CD4-positive, alpha-beta T cell treated with Interleukin-15 for 4 hours (primary cell): ENCODE measurements around the gene CDC34.
"Not testable (repeated sequence)": the region's sequence is repeated elsewhere in the genome, so short reads cannot be mapped to it uniquely, and the experiment has no call there.

ENCODE experiments used
- DNase-seq: peaks from one replicate; pipeline ENCODE4 v3.0.0-alpha.2; 2020; ENCODE audit warnings: low spot score

Gene CDC34

DNA sequence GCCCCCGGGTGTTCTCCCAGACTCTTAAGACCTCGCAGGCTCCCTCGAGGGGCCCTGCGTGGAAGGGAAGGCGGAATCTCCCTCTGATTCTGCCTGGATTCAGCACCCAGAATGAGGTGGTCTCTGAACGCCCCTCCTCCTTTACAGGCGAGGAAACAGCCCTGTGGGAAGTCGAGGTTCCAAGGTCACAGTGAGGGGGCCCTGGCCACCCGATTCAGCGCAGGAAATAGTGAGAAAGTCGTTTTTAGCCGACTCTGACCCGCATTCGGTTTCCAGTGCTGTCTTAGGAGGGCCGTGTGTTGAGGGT is 41.9 kb downstream of the CDC34 start:
- DNase-seq = no peak

DNA sequence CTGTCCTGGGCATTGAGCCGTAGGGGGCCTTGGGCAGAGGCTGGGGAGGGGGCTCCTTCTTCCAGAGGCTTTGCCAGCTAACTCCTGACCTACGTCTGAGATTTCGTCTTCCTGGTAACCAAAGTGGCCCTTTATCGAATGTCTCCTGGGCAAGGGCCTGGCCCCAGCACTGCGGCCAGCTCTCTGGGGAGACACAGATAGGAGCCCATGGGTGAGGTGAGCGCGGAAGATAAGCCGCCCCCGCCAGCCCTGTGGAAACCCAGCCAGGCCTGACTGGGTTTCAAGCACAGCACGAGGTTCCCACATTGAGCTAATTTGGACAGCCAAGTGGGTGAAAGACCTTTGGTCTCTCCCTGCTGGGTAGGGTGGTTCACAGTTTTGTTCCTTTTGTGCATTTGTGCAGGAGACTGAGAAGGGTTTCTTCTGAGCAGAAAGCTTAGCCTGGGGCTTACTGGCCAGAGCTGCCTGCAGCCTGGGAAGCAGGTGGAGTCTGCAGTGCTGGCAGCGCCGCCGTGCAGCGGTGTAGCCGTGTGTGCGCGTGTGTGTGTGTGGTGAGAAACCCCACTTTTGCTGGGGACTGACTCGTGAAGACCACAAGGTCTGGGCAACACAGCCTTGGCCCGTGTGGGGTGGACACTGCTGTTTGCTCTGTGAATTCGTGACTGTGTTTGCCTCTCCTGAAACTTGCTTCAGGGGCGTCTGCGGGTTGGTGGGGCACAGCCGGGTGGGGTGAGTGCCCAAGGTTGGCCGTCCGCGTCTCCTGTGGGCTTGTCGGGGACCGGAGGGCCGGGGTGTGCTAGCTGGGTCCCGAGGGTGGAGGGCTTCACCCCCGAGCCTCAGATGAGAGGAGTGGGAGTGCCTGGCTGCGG is 43.3 kb downstream of the CDC34 start:
- DNase-seq = no peak

DNA sequence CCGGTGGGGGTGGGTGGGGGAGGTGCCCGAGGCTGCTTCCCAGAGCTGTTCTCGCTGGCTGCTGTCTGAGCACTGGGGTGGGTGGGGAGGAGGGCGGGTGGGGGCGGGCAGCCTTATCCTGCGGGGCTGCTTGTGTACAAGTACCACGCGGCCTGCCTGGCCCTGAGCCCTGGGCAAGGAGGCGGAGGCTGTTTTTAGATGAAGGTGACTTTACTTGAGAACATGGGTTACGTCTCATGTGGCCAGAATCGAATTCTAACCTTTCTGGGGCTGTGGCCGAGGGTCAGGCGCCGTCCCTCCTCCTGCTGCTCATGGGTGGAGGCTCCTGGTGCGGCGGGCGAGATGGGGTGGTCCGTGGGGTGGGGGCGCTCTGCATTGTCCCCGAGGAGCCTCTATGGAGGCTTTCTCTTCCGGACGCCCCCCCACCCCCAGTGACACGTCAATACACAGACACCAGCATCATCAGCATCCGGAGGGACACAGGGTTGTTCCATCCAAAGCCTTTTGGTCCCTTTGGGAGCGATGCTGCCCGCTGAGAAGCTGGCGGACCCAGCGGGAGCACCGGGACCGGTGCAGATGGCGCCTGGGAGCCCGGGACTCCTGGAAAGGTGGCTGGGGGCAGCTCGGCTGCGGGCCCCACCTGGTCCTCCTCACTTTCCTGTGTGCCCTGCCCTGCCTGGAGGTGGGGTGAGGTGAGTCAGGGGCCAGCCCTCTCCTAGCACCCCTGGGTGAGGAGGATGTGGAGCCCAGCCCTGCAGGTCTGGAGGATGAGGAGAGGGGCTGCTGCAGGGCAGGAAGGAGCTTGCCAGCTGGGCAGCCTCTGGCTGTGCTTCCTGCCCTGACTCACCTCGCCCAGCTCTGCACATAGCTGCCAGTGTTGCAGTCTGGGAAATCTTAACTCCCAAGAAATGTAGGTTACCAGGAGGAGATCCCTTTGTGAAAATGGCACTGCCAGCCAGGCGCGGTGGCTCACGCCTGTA is 44.3 kb downstream of the CDC34 start:
- DNase-seq = no peak

DNA sequence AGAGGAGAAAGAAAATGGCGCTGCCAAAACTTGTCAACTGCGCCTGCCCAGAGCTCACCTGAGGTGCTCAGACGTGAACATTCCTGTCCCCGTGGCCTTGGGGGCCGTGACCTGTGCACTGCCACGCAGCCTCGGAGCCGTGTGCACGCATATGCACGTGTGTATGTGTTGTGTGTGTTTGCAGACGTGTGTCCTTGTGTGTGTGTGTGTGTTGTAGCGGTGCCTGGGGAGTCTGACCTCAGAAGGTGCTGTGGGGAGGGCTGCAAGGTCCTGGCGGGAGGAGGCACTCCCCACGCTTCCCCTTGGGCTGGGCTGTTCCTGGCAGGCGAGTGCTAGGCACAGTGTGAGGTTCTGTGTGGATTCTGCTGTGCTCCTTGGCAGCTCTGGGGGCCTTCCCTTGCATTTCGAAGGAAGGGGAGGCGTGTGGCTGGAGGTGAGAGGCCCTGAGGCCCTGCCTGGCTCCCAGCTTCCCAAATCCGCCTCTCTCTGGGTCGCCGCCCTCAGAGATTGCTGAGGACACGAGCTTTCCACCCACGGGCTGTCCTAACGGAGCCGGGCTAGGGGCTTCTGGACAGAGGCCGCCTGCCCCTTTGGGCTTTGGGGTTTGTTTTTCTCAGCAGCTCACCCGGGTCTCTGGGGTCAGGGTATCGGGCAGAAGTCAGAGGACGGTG is 45.3 kb downstream of the CDC34 start:
- no peak for DNase-seq

DNA sequence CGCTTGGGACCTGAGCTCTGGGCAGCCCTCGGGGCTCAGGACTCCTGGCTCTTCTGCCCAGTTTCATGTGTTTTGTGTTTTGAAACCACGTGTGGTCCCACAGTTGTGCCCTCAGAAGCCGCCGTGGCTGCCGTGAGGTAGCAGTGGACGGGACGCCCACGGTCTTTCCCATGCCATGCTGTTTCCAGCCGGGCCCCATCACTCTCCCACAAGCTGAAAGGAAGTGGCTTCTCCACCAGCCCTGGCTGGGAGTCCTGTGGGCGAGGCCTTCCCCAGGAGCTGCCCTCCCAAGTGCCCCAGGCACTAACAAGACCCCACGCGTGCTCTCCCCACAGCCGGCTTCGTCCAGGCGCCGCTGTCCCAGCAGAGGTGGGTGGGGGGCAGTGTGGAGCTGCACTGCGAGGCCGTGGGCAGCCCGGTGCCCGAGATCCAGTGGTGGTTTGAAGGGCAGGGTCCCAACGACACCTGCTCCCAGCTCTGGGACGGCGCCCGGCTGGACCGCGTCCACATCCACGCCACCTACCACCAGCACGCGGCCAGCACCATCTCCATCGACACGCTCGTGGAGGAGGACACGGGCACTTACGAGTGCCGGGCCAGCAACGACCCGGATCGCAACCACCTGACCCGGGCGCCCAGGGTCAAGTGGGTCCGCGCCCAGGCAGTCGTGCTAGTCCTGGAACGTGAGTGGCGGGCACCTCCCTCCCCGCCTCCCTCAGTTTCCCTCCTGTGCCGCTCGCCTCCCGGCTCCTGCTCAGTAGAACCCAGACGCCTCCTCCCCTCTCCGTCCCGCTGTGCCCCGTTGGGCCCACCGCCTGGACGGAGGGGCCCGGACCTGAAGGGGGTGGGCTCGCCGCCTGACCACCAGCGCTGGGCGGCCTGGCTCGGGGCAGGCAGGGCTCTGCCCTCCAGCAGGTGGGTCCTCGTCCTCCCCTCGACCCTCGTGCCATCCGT is 46.2 kb downstream of the CDC34 start:
- DNase-seq = no peak

DNA sequence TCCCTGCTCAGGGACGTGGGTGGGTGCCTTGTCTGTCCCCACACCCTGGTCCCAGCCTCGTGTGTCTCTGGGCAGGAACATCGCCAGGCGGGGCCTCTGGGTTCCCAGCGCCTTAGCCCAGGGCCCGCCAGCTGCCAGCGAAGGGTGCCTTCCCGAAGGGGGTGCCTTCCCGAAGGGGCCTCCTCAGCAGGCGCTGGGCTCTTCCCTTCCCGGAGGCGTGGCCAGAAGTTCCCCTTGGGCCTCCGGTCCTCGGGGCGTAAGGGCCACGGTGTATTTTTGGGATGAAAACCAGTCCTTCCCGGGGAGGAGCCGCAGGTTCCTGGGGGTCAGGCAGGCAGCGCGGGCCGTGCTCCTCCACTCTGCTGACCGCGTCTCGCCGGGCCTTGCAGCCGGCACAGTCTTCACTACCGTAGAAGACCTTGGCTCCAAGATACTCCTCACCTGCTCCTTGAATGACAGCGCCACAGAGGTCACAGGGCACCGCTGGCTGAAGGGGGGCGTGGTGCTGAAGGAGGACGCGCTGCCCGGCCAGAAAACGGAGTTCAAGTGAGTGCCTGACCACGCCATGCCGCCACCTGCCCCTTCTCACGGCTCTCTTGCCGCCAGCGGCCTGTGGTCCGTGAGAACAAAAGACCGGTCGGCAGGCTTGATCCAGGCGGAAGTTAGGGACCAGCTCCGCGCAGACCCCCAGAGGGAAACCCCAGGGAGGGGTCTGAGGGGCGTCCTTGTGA is 47.7 kb downstream of the CDC34 start:
- DNase-seq = no peak

DNA sequence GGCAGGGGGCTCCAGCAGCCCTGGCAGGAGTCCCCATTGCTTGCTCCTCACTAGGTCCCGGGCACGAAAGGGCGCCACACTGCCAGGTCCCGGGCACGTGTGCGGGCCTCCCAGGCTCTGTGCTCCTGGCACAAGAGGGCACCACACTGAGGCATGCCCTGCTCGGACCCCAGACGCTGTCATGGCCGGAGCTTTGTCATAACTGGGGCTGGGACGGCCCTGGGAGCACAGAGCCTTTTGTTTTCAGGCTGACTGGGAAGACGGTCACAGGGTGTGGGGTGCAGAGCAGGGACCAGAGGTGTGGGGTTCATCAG is 48.2 kb downstream of the CDC34 start:
- no peak for DNase-seq

DNA sequence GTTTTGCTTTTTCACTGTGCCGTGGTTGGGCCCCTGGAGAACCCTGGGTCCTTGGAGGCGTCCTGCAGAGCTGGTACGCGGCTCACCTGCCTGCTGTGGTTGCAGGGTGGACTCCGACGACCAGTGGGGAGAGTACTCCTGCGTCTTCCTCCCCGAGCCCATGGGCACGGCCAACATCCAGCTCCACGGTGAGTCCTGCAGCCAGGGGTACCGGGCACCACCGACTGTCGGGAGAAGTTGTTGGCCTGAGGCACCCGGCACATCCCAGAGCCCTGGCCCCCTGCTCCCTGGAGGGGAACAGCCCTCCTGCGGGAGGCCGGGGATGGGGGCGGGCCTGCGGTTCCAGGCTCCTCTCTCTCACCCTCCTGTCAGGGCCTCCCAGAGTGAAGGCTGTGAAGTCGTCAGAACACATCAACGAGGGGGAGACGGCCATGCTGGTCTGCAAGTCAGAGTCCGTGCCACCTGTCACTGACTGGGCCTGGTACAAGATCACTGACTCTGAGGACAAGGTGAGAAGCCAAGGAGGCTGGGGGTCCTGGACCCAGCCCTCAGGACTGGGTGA is 48.8 kb downstream of the CDC34 start:
- no peak for DNase-seq

DNA sequence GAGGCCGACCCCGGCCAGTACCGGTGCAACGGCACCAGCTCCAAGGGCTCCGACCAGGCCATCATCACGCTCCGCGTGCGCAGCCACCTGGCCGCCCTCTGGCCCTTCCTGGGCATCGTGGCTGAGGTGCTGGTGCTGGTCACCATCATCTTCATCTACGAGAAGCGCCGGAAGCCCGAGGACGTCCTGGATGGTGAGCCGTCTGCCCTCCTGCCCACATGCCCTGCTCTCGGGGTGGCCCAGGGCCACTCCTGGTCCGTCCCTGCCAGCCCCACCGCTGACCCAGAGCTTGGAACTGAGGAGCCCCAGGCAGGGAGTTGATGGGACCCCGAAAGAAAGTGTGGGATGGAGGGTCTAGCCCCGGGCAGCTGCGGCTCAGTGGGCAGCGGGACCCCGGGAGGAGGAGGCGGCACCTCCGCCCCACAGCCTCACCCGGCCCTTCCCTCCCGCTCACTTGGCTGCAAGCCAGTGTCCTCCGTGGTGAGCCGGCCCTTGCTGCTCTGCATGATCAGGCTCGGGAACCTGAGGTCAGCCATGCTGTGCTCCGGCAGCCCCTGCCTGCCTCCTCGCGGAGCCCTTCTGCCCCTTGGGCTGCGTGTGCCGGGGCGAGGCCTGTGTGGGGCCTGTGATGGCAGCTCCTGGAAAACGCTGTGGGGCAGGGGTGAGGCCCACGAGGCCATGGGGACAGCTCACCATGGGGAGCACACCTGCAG is 50.0 kb downstream of the CDC34 start:
- no peak for DNase-seq

DNA sequence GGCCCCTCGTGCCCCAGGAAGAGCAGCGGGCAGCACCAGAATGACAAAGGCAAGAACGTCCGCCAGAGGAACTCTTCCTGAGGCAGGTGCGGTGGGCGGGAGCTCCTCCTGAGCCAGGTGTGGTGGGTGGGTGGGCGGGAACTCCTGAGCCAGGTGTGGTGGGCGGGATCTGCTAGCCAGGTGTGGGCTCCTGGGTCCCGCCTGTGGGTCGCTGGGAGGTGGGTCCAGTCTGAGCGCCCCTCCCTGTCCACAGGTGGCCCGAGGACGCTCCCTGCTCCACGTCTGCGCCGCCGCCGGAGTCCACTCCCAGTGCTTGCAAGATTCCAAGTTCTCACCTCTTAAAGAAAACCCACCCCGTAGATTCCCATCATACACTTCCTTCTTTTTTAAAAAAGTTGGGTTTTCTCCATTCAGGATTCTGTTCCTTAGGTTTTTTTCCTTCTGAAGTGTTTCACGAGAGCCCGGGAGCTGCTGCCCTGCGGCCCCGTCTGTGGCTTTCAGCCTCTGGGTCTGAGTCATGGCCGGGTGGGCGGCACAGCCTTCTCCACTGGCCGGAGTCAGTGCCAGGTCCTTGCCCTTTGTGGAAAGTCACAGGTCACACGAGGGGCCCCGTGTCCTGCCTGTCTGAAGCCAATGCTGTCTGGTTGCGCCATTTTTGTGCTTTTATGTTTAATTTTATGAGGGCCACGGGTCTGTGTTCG is 51.1 kb downstream of the CDC34 start:
- no peak for DNase-seq

DNA sequence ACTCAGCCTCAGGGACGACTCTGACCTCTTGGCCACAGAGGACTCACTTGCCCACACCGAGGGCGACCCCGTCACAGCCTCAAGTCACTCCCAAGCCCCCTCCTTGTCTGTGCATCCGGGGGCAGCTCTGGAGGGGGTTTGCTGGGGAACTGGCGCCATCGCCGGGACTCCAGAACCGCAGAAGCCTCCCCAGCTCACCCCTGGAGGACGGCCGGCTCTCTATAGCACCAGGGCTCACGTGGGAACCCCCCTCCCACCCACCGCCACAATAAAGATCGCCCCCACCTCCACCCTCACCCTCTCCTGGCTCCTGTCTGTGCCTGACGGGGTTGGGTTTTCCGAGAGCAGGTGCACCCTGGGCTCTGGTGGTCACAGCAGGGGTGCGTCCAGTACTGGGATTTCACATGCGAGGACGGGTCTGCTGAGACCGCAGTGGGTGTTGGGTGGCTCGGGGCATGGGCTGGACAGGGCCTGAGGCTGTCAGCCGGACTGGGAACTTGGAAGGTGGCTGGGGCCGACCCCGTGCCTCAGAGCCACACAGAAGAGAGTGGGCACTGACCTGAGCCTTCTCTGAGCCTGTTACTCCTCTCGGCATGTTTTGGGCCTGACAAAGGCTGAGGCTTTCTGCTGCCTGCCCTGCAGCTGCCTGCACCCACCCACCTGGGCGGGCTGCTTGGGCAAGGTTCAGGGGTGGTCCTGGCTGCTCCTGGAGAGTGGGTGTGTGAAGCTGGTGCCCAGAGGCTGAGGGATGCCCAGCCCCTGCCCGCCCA is 51.8 kb downstream of the CDC34 start:
- DNase-seq = no peak

DNA sequence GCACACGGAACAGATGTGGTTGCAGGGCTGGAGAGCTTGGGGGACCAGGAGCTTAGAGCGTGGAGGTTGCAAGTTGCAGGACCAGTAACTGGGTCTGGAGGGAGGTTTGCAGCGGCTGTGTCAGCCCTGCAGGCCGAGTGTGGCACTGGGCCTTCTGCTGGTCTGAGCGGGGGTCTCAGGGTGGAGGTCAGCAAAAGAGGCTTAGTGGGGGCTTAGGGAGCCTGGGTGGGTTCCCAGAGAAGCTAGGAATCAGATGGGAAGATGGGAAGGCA is 52.3 kb downstream of the CDC34 start:
- no peak for DNase-seq

DNA sequence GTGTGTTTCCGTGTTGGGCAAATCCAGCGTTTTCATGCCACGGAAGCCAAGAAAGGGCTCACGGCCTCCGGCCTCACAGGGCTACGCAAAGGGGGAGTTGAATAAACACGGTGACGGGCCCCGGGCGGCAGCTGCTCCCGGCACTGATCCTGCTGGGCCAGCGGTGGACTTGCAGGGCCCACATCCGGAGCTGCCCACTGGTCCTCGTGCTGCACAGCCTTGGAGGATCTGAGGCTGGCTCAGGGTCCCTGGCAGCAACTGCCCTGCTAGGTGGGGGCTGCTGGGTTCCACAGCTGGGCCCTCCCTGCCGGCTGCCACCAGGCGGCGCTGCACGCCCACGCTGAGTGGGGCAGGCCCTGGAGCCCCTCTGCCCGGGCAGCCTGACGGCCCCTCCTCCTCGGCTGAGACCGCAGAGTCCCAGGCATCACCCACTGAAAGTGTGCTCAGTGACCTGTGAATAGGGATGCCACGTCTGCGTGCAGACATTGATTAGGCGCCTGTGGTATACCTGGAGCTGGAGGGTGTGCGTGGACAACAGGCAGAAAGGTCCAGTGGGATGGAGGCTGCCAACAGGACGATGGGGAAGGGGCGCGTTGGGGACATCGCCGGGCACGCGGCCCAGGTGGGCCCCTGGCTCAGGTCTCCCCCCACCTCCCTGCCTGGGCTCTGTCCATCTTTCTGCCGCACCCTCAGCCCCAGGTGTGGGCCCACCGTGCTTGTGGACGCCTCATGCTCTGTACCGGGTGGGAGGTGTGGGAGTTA is 52.9 kb downstream of the CDC34 start:
- DNase-seq = peak; percentile 67

DNA sequence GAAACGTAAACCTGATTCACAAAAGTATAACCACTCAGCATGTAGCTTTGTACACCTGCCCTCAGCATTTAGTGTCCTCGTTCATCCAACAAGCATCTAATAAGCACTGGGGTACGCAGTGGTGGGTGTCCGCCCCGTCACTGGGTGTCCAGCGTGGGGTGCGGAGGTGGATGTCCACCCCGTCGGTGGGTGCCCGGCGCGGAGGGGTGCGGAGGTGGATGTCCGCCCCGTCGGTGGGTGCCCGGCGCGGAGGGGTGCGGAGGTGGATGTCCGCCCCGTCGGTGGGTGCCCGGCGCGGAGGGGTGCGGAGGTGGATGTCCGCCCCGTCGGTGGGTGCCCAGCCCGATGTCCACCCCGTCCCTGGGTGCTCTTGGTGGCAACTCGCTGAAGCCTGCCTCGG is 53.6 kb downstream of the CDC34 start:
- not testable (repeated sequence) for DNase-seq

DNA sequence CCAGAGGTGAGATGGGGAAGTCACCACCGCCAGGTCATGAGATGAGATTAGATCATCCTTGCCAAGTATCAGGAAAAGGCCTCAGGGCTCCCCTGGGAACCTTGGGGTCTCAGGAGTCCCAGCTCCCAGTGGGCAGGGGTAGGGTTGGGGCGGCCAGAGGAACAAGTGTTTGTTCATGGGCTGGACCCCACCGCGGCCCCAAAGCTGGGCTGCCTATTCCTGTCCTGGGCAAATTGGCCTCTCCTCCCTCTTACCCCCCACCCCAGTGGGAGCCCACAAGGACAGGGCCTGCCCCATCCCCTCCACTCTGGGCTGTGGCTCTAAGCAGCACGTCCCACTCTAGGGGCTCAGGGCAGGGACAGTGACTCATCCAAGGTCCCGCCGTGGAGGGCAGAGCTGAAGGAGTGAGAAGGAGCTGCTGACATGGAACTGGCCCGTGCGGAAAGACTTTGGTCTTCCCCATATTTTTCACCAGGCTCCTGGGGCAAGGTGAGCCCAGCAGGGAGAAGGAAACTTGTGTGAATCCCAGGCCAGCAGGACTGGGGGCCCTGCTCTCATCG is 54.1 kb downstream of the CDC34 start:
- no peak for DNase-seq

DNA sequence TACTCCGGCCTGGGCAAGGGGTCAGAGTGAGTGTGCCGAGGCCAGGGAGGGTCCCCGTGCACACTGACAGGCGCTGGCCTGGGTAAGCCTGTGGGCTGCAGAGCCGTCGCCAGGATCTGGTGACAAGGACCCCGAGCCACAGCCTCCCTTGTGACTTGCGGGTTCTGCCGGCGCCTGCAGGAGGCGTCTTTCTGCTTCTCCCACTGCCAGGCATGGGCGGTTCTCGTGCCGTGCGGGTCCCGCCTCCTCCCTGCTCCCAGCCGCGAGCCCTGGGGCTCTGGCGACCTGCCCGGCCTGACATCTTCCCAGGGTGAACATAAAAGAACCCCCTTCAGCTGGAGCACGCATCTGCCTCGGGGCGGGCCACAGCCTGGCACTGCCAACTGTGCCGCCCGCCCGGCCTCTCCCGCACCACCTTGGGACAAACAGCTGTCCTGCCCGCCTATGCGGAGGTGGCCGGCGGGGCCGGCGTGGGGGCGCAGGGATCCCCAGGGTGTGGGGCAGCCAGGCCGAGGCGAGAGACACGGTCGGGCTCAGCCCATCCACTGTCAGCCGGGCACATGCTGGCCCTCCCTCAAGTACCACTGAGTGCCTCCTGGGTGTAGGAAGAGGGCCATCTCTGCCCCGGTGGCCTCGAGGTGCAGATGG is 56.7 kb downstream of the CDC34 start:
- peak; percentile 59 for DNase-seq
